ENCODE measurements around the gene C18orf32. TPM values are rescaled to one million over a fixed set of nuclear protein-coding genes. Genes with fewer than 3 reads are reported as not detected.

The C18orf32 gene
- total RNA-seq, 6 experiments from 2014 or later: 24.8 to 41.1 (median 31.1) TPM

DNA sequence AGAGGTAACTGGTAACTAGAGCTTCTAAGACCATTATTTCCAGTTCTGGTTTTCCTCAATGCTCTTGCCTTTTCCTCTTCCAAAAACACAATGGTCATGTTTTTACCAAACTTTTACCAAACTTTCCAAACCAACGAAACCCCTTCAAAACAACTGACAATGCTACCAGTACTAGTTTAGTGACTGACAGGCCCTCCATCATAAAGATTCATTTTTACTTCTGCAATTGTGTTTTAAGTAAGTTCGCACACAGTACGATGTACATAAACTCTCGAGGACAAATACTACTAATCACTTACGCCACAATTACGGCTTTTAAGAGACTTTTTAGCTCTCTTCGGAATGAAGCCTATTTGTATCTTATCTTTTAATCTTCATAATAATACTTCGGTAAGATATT lies 900 bp downstream of the C18orf32 start:
- peak overlapping the region; percentile 78 to 88 (median 87) for H3K27ac ChIP-seq

DNA sequence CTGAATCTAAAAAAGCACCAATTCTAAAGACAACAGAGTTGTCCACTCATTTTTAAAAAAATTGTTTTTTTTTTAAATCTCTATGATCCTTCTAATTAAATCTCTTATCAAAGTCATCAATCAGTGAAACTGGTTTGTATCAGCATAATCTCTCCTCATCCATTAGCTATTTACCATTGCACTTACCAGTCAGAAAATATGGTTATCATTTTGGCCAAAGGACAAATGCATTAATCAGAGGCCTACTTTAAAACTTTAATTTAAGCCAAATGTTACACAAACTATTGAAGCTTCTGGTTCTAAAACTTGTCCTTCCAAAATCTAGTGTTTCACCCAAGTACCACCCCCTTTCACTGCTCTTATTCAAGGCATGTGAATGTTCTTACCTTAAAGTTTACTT lies 3.8 kb downstream of the C18orf32 start:
- intact Hi-C loops (cut with DNase I): no loop called here
- TF ChIP-seq, protein P1, sequence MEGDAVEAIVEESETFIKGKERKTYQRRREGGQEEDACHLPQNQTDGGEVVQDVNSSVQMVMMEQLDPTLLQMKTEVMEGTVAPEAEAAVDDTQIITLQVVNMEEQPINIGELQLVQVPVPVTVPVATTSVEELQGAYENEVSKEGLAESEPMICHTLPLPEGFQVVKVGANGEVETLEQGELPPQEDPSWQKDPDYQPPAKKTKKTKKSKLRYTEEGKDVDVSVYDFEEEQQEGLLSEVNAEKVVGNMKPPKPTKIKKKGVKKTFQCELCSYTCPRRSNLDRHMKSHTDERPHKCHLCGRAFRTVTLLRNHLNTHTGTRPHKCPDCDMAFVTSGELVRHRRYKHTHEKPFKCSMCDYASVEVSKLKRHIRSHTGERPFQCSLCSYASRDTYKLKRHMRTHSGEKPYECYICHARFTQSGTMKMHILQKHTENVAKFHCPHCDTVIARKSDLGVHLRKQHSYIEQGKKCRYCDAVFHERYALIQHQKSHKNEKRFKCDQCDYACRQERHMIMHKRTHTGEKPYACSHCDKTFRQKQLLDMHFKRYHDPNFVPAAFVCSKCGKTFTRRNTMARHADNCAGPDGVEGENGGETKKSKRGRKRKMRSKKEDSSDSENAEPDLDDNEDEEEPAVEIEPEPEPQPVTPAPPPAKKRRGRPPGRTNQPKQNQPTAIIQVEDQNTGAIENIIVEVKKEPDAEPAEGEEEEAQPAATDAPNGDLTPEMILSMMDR (IDR thresholded peaks at IDR 0.05): no peak
- no peak for TF ChIP-seq POLR2A (IDR thresholded peaks at IDR 0.05)
- DNase-seq (no peak), ATAC-seq (no peak)
- H3K36me3 ChIP-seq: peaks cover 0 to 52% (median 15%) of the 10 kb centered on the region in 4 donors
- no peak overlapping the region for H3K27ac ChIP-seq
- no peak overlapping the region for H3K4me3 ChIP-seq
- H3K4me1 ChIP-seq: peaks cover 0 to 16% (median 3%) of the 10 kb centered on the region in 4 donors
- no peaks in the 10 kb centered on the region for H3K9me3 ChIP-seq
- no peaks in the 10 kb centered on the region for H3K27me3 ChIP-seq

More for the DNA sequence above, 900 bp downstream of the C18orf32 start:
- TF ChIP-seq POLR2A (IDR thresholded peaks at IDR 0.05): no peak
- TF ChIP-seq, protein P1 (IDR thresholded peaks at IDR 0.05): no peak
- ATAC-seq (no peak), DNase-seq (no peak)
- 12% methylated on average over 8 of the region's 8 CpGs for WGBS (ENCODE audit: insufficient coverage, low coverage, low lambda C conversion rate, missing lambda C conversion rate)
- H3K4me1 ChIP-seq: peaks cover 0 to 30% (median 6%) of the 10 kb centered on the region in 4 donors
- intact Hi-C loops (cut with DNase I): no loop called here
- peak overlapping the region; percentile 62 to 70 (median 64) for H3K4me3 ChIP-seq
- H3K27me3 ChIP-seq: no peaks in the 10 kb centered on the region
- no peaks in the 10 kb centered on the region for H3K9me3 ChIP-seq
- H3K36me3 ChIP-seq: peaks cover 0 to 60% (median 19%) of the 10 kb centered on the region in 4 donors

GRCh38 chr18:49481907-49482306 lies 5.1 kb downstream of the C18orf32 start:
- Histone ChIP-seq H3K9me3 (no peaks in the 10 kb centered on the region), H3K27me3 (no peaks in the 10 kb centered on the region), H3K4me1 (peaks cover 0 to 12% (median 0%) of the 10 kb centered on the region in 4 donors), H3K36me3 (peaks cover 0 to 47% (median 15%) of the 10 kb centered on the region in 4 donors), H3K4me3 (no peak overlapping the region), H3K27ac (no peak overlapping the region)
- TF ChIP-seq POLR2A (IDR thresholded peaks at IDR 0.05): no peak
- TF ChIP-seq, protein P1 (IDR thresholded peaks at IDR 0.05): no peak
- 67% methylated on average over 3 of the region's 3 CpGs for WGBS (ENCODE audit: insufficient coverage, low coverage, low lambda C conversion rate, missing lambda C conversion rate)
- ATAC-seq: no peak
- intact Hi-C loops (cut with DNase I): no loop called here
- DNase-seq: no peak

GRCh38 chr18:49481317-49481716 lies 5.7 kb downstream of the C18orf32 start:
- peaks cover 0 to 47% (median 15%) of the 10 kb centered on the region in 4 donors for H3K36me3 ChIP-seq

More at GRCh38 chr18:49481317-49481716, 5.7 kb downstream of the C18orf32 start:
- TF ChIP-seq, protein P1 (IDR thresholded peaks at IDR 0.05): no peak
- TF ChIP-seq POLR2A (IDR thresholded peaks at IDR 0.05): no peak
- H3K9me3 ChIP-seq: no peaks in the 10 kb centered on the region
- H3K27ac ChIP-seq: no peak overlapping the region
- DNase-seq (no peak), ATAC-seq (no peak)
- no peaks in the 10 kb centered on the region for H3K27me3 ChIP-seq
- H3K4me3 ChIP-seq: no peak overlapping the region
- intact Hi-C loops (cut with DNase I): no loop called here
- peaks cover 0 to 12% (median 0%) of the 10 kb centered on the region in 4 donors for H3K4me1 ChIP-seq
- WGBS (ENCODE audit: insufficient coverage, low coverage, low lambda C conversion rate, missing lambda C conversion rate): 82% methylated on average over 4 of the region's 4 CpGs

All from right lobe of liver (tissue), 6 donors.